Loucy (cell line): Measurements from ENCODE around the gene MISP3.

Experiments used
- CTCF ChIP-seq: fragments of 200-600 bp; sonication (generic); conservative IDR thresholded peaks from 2 replicates; pipeline ENCODE4 v1.5.1; 2014; ENCODE audit warnings: mild to moderate bottlenecking, antibody characterized with exemption, low read length
- EZH2phosphoT487 ChIP-seq: fragments of 200-600 bp; IDR thresholded peaks from 2 replicates; pipeline ENCODE4 v1.6.1; 2018; ENCODE audit warnings: antibody characterized with exemption, mild to moderate bottlenecking, moderate library complexity, borderline replicate concordance

GRCh38 chr19:14072535-14073260 lies at the start of gene MISP3:
- TF ChIP-seq CTCF (no peak), EZH2phosphoT487 (no peak)
